SK-N-SH (cell line): ENCODE measurements around the gene EGF. TPM values are rescaled to one million over a fixed set of nuclear protein-coding genes. Genes with fewer than 3 reads are reported as not detected.

Experiments used
- CTCF ChIA-PET: fragments of 300-600, 350-600 bp; formaldehyde crosslinking; extraction: SDS; loops from one replicate; lab custom pipeline; 2021; lab: Yijun Ruan, JAX
- POLR2A ChIA-PET: fragments of 350-600 bp; sonication (Branson Sonifier 250); formaldehyde crosslinking; extraction: SDS; loops from one replicate; lab custom pipeline; 2020; ENCODE audit warnings: antibody characterized with exemption, inconsistent platforms; lab: Yijun Ruan, JAX
- DNase-seq: peaks from one replicate; pipeline ENCODE4 v3.0.0; 2012
- H2AFZ ChIP-seq: fragments of 200-600 bp; sonication (generic); 2 replicates; pipeline ENCODE4 v1.8.1; 2016; ENCODE audit warnings: antibody characterized with exemption, mild to moderate bottlenecking, low read depth
- H3F3A ChIP-seq: fragments of 200-600 bp; sonication (generic); replicated peaks from 2 replicates; pipeline ENCODE3; 2016; ENCODE audit warnings: antibody characterized with exemption, mild to moderate bottlenecking; ENCODE audit not compliant: insufficient read depth
- H3K27ac ChIP-seq, 2 experiments: fragments of 200-500 bp in 1 of 2; fragments of 200-600 bp in 1 of 2; sonication (Bioruptor generic) in 1 of 2; sonication (generic), shearing (Covaris generic) in 1 of 2; 2 replicates each; pipeline versions ENCODE4 v1.5.1 to v1.6.1; 2014 to 2016; ENCODE audit warnings: low read depth in 2 of 2, inconsistent platforms in 1 of 2, low read length in 1 of 2, mild to moderate bottlenecking in 1 of 2, mixed read lengths in 1 of 2
- H3K27me3 ChIP-seq: fragments of 200-600 bp; sonication (generic), shearing (Covaris generic); 2 replicates; pipeline ENCODE4 v1.6.1; 2016; ENCODE audit warnings: mixed run types; ENCODE audit not compliant: insufficient read depth
- H3K36me3 ChIP-seq, 2 experiments: fragments of 200-500 bp in 1 of 2; fragments of 200-600 bp in 1 of 2; sonication (Bioruptor generic) in 1 of 2; sonication (generic) in 1 of 2; replicated peaks in 1 of 2; 2 replicates each; pipeline versions ENCODE3 to v1.5.1; 2014 to 2016; ENCODE audit warnings: low read length in 1 of 2, mild to moderate bottlenecking in 1 of 2; ENCODE audit not compliant: insufficient read depth in 2 of 2, control insufficient read depth in 1 of 2
- H3K4me1 ChIP-seq, 2 experiments: fragments of 200-500 bp in 1 of 2; fragments of 200-600 bp in 1 of 2; sonication (Bioruptor generic) in 1 of 2; sonication (generic), shearing (Covaris generic) in 1 of 2; 2 replicates each; pipeline versions ENCODE4 v1.5.1 to v1.6.1; 2014 to 2016; ENCODE audit warnings: low read depth in 1 of 2, low read length in 1 of 2, mixed run types in 1 of 2; ENCODE audit not compliant: insufficient read depth in 2 of 2, control insufficient read depth in 1 of 2
- H3K4me2 ChIP-seq: fragments of 200-600 bp; sonication (generic), shearing (Covaris generic); 2 replicates; pipeline ENCODE4 v1.6.1; 2017; ENCODE audit warnings: mixed run types
- H3K4me3 ChIP-seq, 2 experiments: fragments of 200-500 bp in 1 of 2; fragments of 200-600 bp in 1 of 2; sonication (Bioruptor generic) in 1 of 2; sonication (generic), shearing (Covaris generic) in 1 of 2; 2 replicates each; pipeline versions ENCODE4 v1.5.1 to v1.8.1; 2014 to 2016; ENCODE audit warnings: low read depth in 2 of 2, inconsistent platforms in 1 of 2, low read length in 1 of 2, mild to moderate bottlenecking in 1 of 2, mixed read lengths in 1 of 2, moderate library complexity in 1 of 2
- H3K79me2 ChIP-seq: fragments of 200-600 bp; sonication (generic); 2 replicates; pipeline ENCODE4 v1.8.1; 2017; ENCODE audit warnings: mild to moderate bottlenecking; ENCODE audit not compliant: insufficient read depth
- H3K9ac ChIP-seq: fragments of 200-600 bp; sonication (generic); 2 replicates; pipeline ENCODE4 v1.6.1; 2017; ENCODE audit warnings: mixed run types
- H3K9me2 ChIP-seq: fragments of 200-600 bp; sonication (generic); 2 replicates; pipeline ENCODE4 v1.6.1; 2017; ENCODE audit warnings: mixed run types
- H3K9me3 ChIP-seq: fragments of 200-600 bp; sonication (generic); 2 replicates; pipeline ENCODE4 v1.6.1; 2017; ENCODE audit warnings: mixed run types, mild to moderate bottlenecking, moderate library complexity
- H4K20me1 ChIP-seq: fragments of 200-600 bp; sonication (generic); 2 replicates; pipeline ENCODE4 v1.6.1; 2017; ENCODE audit warnings: mild to moderate bottlenecking, mixed run types; ENCODE audit not compliant: insufficient read depth
- EP300 ChIP-seq, 2 experiments: IDR thresholded peaks; 2 replicates each; pipeline versions ENCODE4 v1.4.0 to v1.6.1; 2012; ENCODE audit warnings: borderline replicate concordance in 1 of 2, low read depth in 1 of 2, low read length in 1 of 2
- NRF1 ChIP-seq: IDR thresholded peaks from 2 replicates; pipeline ENCODE4 v1.6.1; 2012; ENCODE audit warnings: low read depth, mild to moderate bottlenecking, low read length
- REST ChIP-seq: IDR thresholded peaks from 2 replicates; pipeline ENCODE4 v1.6.1; 2012; ENCODE audit warnings: mild to moderate bottlenecking, low read depth, low read length, moderate library complexity
- ZBTB33 ChIP-seq: IDR thresholded peaks from 2 replicates; pipeline ENCODE4 v1.4.0; 2012; ENCODE audit warnings: low read depth, borderline replicate concordance
- WGBS: methylation state at CpG from one replicate; pipeline ENCODE4 v1.1.6; 2017; ENCODE audit warnings: low lambda C conversion rate; 5-methylcytosine and 5-hydroxymethylcytosine counted together
- polyA plus RNA-seq, 3 experiments: library from polyadenylated mRNA; depleted of rRNA; stranded (reverse); fragments of >200 nt; gene quantifications; 2 replicates each; pipeline ENCODE4 v1.2.3, GENCODE V29; 2012

The EGF gene
- polyA plus RNA-seq, 1 of the 3 experiments (the other 2 are of a cell fraction): 0.89 TPM

GRCh38 chr4:109915385-109916026 lies 2.8 kb downstream of the EGF start:
- Histone ChIP-seq H3K9me2 (no peaks in the 10 kb centered on the region), H3K27ac (no peak overlapping the region), H3K9ac (no peak overlapping the region), H3F3A (no peaks in the 10 kb centered on the region), H3K4me1 (no peaks in the 10 kb centered on the region), H3K36me3 (no peaks in the 10 kb centered on the region), H4K20me1 (no peaks in the 10 kb centered on the region), H3K27me3 (peaks cover 11% of the 10 kb centered on the region; the same call in 1 of the 2 replicates), H3K4me3 (no peak overlapping the region), H3K79me2 (no peaks in the 10 kb centered on the region), H2AFZ (no peak overlapping the region), H3K9me3 (no peaks in the 10 kb centered on the region), H3K4me2 (no peak overlapping the region)
- POLR2A ChIA-PET: no interaction called here
- CTCF ChIA-PET: interaction anchor here (1.0 kb wide), 1 partner anchor 7 kb away, joined by 3 read pairs; no protein-coding TSS in a partner anchor
- WGBS: 22% methylated on average over 8 of the region's 8 CpGs
- no peak for DNase-seq
- TF ChIP-seq EP300 (IDR thresholded peaks at IDR 0.05; ENCODE audit: borderline replicate concordance in 1 of 2, low read depth in 1 of 2, low read length in 1 of 2) (no peak), ZBTB33 (no peak)

- DNase-seq: no peak
- Histone ChIP-seq H2AFZ (no peak overlapping the region), H3K9ac (no peak overlapping the region), H3K4me2 (no peak overlapping the region), H3K36me3 (no peaks in the 10 kb centered on the region), H3K4me1 (no peaks in the 10 kb centered on the region), H3K4me3 (no peak overlapping the region), H3K27me3 (peaks cover 11% of the 10 kb centered on the region; the same call in 1 of the 2 replicates), H3K27ac (no peak overlapping the region), H3K9me2 (no peaks in the 10 kb centered on the region), H3F3A (peaks cover 4% of the 10 kb centered on the region), H3K9me3 (no peaks in the 10 kb centered on the region), H4K20me1 (no peaks in the 10 kb centered on the region), H3K79me2 (no peaks in the 10 kb centered on the region)
- CTCF ChIA-PET: interaction anchor here (1.0 kb wide), 1 partner anchor 8 kb away, joined by 3 read pairs; no protein-coding TSS in a partner anchor
- peak; percentile 65; the same call in 1 of the 2 replicates for TF ChIP-seq REST
- TF ChIP-seq NRF1: no peak
- POLR2A ChIA-PET: no interaction called here
- WGBS: 29% methylated on average over 4 of the region's 4 CpGs
Measured at GRCh38 chr4:109916027-109916409, 3.3 kb downstream of the EGF start.
